HG03139 (cell line): ENCODE results near the gene LRRC4B.

ENCODE experiments used
- ATAC-seq: cut with Tn5 transposase; IDR thresholded peaks from one replicate; pipeline ENCODE4 v1.9.1; 2021; ENCODE audit not compliant: unreplicated experiment

Gene LRRC4B

DNA sequence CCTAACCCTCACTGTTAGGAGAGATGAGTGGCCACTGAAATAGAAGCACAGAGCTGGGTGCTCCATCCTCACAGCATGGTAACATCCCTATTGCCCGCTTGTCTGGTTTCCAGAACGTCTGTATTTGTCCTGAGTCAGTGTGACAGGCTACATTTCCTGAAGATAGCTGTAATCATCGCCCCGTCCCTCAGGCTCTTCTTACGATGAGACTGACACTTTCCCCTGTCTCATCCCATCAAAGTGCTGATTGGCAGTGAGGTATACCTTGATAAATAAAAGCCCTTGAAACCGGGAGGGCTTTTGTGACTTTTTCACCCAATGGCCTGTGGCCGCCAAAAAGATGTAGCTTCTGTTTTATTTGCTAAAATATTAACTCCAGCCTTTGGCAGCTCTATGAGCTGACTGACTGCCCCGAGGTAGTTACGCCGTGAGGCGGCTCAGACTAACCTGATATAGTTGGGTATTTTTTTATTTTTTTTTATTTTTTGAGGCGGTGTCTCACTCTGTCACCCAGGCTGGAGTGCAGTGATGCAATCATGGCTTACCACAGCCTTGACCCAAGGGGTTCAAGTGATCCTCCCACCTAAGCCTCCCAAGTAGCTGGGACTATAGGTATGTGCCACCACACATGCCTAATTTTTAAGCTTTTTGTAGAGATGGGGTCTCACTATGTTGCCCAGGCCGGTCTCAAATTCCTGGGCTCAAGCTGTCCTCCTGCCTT is 5.7 kb upstream of the LRRC4B start:
- ATAC-seq = no peak

DNA sequence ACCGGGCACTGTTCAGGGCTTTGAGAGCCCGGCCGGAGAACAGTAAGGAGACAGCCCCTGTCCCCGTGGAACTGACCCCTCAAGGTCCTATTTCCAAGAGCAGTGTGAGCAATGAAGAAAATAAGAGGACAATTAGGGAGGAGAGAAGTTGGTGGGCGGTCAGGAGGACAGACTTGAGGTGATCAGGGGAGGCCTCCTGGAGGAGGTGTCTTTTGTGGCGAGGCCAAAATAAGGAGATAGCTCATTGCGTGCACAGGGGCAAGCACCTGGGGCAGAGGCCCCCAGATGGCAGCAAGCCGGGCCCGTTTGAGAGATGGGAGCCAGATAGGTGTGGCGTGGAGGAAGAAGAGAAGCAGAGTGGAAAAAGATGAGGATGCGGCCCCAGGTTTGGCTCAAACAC is 2.8 kb upstream of the LRRC4B start:
- no peak for ATAC-seq

DNA sequence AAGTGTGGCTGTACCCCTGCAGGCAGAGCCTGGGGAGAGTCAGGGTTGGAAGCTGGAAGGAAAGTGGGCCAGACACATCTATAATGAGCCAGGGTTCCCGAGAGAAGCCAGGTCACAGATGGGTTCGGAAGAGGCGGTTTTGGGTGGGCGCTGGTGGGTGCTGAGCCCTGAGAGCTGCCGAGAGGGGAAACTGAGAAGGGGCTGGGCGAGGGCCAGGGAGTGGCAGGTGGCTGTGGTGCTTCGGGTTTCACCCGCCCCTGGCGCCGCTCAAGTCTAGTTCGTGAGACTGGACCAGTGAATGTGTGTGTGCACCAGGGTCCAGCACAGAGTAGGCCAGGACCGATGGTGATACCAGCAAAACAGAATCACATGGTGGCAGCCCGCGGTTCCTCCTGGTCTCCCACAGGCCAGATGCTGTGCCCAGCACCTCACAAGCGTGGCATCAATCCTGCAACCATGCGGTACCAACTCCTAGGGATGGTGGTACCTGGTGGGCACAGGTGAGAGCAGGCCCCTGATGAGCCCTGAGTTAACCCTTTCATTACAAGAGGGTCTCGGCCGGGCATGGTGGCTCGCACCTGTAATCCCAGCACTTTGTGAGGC is 1.8 kb upstream of the LRRC4B start:
- no peak for ATAC-seq

DNA sequence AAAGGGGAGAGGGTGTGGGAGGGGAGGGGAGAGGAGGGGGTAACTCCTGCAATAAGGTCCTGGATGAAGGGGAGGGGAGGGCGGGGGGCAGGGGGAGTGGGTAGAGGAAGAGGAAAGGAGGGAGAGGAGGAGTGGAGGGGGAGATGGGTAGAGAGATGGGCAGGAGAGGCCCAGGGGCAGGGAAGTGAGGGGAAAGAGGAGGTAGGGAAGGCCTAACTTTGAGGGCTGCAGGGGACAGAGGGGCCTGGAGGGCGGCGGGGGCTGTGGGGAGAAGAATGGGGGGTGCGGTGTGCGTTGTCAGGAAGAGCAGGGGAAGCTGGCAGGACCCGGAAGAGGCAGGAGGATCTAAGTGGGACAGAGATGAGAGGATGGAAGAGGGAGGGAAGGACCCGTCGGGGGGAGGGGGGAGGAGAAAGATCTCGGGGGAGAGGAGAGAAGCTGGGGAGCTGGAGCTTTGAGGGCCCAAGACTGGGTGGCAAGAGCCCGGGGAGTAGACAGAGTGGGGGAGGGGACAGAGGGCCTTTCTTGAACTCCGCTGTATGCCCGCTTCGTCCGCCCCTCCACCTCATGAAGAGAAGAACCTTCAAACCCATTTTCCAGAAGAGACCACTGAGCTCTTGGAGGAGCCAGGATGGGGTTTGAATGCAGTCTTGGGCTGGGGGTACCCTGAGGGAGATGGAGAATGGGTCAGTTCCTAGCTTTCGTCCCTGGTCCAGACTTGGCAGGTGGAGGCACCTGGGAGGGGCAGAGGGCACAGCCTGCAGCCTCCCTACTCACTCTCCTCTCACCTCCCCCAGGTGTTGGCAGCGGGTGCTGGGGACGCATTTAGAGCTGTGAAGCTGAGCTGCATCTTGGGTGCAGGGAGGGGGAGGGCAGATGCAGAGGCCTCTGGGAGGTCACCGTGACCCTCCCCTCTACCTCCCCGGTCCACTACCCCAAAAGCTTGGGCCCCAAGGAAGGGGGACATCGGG is 778 bp upstream of the LRRC4B start:
- no peak for ATAC-seq

DNA sequence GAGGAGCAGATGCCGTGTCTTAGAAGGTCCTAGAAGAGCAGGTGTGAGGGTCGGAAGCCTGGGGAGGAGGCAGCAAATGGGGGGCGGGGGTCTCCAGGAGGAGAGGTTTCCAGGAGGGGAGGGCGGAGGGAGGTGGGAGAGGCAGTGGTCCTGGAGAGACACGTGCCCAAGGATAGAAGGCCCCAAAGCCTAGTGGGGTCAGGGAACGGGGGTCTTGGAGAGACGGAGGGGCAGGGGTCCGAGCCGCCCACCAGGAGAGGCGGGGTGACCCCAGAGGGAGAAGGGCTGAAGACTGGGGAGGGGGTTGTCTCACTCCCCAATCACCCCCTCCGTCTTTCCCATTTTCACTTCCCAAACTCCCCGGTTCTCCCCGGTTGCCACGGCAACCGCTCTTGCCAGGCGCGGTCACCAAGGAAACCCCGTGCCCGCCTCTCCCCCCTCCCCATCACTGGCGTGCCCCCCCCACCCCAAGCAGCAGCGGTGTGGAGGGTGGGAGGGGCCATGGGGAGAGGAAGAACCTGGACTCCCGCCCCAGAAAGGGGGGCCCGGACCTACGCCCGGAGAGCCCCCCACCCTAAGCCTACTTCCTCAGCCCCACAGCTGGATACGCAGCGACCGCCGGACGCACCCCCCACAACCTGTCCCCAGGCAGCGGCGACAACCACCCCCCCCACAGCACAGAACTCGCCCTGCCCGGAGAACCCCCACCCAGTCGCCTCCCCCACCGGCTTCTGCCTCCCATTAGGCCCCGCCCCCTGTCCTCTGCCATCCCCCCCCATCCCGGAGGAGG is 988 bp downstream of the LRRC4B start:
- ATAC-seq = no peak

DNA sequence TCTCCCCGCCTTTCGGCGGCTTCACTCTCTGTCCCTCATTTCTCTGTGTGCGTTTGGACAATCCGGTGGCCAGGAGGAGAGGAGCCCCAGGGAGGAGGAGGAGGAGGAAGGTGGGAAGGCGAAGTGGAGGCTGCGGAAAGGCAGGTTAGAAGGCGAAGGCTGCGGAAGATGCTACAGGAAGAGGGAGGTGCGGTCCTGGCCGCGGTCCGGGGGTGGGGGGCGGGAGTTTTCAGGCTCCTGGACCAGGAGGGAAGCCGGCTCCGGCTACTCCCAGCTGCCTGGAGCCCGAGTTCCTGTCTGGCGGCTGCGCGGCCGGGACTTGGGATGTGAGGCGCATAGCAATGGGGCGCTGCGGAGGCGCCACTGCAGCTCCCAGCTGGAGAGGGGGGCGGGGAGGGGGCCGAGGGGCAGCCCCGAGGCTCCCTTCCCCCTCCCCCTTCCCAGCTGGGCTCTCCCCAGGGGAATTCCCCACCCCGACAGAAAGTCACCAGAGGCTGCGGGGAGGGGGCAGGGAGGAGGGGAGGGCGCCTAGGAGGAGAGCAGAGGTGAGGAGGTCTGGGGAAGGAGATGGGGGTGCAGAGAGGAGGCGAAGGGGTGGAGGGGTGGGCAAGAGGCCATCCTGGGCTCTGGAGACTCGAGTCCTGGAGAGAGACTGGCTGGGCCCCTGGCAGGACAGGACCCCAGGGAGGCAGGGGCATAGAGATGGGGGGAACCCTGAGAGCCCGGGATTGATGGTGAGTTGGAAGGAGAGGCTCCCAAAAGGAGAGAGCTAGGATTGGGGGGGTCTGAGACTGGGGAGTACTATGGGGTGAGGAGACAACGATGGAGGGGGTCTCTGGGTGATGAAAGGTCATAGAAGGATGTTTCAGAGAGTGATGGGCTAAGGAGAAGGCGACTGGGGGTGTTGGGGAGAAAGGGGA is 2.0 kb downstream of the LRRC4B start:
- no peak for ATAC-seq

DNA sequence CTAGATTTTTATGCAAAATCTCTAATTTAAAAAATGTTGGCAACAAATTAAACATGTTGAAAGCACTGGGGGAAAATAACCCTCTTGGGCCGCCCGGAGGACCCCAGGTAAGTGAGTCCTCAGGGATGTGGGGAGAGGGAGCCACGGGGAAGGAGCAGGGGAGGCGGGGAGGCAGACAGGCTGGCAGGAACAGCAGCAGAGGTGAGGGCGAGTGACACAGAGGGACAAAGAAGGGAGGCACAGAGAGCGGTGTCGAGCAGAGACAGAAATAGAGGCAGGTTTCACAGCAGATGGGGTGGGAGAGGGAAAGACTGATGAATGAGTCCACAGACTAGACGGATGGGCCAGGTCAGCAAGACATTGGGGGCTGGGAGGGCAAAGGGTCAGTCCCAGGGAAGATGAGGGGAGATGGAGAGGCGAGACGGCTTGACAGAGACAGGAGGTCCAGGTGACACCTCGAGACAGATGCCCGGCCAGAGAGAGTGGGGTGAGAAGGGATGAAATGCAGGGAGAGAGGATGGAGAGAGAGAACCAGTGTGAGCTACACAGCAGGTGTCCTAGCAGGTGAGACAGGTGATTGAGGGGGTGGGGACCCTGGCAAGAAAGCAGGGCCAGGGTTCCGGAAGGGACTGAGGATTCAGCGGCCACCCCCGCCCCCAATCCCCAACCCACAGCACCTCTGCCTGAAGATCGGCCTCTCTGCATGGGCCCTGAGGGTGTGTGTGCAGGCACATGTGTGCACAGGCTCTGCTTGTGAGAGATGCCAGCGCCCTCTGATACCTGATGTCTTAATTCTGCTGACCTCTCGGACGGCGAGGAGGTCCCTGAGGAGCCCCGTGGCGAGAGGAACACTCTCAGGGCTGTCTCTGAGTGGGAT is 3.8 kb downstream of the LRRC4B start:
- no peak for ATAC-seq

DNA sequence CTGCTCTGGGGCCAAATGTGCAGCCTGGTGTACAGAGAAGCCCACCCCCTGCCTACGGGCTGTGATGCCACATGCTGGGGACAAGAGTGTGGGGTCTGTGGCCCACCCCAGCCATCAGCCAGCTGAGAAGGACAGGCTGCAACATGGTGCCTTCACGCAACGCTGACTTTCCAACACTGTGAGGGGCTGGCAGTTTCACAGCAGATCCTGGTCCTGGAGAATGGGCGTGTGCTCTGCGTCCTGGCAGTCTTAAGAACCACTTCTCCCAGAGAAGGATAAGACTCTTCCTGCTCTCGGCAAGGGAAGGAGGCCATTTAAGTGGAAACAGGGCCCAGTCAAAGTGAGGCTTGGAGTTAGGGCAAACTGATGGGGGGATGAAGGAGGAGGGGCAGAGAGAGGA is 4.6 kb downstream of the LRRC4B start:
- ATAC-seq = no peak

DNA sequence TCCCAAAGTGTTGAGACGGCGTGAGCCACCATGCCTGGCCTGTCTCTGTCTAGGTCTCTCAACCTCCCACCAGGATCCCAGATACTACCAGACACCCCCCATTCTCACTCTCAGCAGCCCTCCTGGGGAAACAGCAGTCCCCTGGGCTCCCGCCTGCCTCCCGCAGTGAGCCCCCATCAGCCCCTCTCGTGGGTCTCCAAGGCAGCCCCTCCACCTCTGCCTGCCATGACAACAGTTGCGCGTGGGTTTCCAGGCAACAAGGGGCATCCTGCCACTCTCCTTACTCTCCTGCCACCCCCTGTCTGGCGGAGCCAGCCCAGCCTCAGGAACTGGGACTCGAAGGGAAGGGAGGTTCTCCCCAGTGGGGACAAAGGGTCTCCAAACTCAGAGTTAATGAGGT is 5.2 kb downstream of the LRRC4B start:
- ATAC-seq = no peak

DNA sequence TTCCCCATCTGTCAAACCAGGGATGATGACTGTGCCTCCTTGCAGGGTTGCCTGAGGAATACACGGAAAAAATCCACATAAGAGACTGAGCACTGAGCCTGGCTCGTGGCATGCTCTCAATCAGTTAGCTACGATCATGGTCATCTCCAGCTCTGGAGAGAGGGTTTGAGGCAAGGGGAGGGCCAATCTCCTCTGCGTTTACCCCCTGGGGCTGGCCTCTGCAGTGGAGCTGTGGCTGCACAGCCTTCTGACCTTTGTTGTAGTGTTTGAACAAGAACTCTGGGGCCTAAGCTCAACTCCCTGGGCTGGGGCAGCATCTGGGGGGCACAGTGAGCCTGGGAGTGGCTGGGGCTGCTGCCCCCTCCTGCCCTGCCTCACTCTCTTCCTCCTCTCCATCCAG is 5.9 kb downstream of the LRRC4B start:
- no peak for ATAC-seq

DNA sequence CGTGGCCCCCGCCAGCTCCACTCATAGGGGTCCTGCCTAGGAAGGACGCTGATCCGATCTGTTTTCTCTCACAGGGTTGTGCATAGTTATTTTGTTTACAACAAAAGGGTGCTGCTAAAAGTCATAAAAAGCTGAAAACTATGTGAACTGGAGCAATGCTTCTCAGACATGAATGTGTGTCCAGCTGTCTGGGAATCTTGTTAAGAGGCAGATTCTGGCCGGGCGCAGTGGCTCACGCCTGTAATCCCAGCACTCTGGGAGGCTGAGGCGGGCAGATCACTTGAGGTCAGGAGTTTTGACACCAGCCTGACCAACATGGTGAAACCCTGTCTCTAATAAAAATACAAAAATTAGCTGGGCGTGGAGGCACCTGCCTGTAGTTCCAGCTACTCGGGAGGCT is 8.6 kb downstream of the LRRC4B start:
- no peak for ATAC-seq

DNA sequence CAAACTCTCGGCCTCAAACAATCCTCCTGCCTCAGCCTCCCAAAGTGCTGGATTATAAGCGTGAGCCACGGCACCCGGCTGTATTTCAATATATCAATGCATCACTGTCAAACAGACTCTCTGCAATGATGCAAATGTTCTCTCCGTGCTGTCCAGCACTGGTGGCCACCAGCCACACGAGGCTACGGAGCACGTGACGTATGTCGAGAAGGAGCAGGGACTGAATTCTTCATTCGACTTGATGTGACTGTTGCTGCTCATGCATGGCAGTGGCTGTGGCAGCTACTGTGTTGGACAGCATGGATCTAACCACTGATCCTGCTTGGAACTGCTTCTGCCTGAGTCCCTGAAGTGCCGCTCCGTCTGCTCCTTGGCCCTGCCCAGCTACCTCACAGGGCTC is 9.8 kb downstream of the LRRC4B start:
- no peak for ATAC-seq

DNA sequence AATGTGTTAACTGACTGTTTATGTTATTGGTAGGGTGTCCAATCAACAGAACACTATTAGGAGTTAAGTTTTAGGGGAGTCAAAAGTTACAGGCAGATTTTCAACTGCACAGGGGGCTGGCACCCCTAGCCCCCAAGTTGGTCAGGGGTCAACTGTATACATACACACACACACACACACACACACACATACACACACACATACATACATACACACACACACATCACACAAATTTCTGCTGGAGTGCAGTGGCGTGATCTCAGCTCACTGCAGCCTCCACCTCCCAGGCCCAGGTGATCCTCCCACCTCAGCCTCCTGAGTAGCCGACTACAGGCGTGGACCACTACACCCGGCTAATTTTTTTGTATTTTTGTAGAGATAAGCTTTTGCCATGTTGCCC is 10.2 kb downstream of the LRRC4B start:
- no peak for ATAC-seq

DNA sequence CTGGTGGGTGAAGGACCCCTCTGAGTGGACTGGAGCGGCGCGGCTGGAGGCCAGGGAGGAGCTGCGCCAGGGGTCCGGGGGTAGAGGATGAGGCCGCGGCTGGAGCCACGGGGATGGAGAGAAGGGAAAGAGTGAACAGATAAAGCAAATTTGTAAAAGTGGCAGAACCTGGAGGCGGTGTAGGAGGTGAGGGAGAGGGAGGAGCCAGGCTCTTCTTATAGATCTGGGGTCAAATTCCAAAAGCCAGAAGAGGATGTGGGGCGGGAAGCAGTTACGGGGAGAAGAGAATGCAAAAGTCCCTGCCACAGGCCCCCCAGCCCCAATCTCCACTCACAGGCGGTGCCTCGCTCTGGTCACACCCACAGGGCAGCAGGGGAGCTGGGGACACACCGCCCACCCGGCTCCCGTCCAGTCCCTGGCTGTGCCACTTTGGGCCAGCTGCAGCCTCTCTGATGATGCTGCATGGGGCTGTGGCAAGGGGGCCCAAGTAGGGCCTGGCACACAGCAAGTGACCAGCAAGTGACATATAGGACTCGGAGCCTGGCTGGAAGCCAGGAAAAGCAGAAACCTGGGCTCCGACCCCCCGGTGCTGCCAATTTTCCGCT is 11.1 kb downstream of the LRRC4B start:
- ATAC-seq = no peak

DNA sequence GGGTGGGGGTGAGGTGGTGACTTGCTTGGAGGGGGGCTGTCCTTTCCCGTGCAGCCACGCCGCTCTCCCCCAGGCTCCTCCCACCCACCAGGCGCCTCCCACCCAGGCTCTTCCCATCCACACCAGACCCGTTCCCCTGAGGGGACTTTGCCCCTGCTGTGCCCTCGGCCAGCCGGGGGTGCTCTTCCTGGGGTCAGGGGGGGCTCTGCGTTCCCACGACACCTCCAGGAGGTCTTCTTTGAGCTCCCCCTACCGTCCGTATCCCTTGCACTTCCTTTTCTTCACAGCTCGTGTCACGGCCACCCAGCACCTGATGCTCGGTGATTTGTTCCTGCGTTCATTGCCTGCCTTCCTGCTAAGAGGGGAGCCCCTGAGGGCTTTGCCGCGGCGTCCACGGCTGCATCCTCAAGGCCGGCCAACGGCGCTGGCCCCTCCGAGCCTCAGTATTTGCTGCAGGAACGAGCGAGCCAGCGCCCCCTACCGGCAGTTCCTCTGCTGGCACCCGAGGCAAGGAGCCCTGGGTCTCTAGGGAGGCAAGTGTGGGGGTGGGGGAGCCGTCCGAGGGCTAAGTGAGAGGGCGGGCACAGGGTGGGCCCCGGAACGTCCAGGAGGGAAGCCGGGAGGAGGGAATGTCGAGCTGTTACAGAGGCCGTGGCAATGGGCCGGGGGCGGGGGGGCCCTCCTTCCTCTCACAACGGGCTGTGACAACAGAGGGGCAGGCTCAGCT is 11.8 kb downstream of the LRRC4B start:
- no peak for ATAC-seq

DNA sequence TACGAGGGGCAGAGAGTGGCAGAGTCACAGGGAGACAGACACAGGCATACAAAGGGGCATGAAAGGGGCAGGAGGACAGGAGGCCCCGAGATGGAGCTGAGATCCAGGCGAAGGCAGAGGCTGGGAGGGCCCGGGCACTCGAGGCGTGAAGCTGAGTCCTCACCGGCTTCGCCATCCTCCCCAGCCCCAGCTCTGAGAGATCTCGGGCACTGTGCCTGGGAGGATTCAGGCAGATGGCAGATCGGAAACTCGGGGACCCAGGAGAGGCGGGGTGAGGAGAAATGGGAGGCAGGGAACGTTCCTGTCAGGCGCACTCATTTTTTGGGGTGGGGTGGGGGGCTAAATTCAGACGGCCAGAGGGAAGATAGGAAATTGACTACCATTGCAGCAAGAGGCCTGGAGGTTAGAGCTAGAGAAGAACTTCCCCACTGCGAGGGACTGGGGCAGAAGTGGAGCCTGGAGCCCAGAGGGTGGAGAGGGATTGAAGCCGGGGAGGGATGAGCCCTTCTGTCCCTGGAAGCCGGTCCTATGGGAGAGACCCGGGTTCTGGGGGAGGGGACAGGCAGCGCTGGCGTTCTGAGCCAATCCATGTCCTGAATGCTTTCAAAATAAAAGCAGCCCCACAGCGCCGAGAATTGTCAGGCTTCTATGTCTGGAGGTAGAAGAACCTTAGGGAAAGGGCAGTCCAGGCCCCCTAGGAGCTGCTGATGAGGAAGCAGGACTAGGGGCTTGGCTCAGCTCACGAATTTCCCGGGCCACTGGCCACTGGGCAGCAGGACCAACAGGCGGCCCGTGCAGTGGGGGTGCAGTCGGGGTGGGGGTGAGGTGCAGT is 12.6 kb downstream of the LRRC4B start:
- ATAC-seq = no peak

DNA sequence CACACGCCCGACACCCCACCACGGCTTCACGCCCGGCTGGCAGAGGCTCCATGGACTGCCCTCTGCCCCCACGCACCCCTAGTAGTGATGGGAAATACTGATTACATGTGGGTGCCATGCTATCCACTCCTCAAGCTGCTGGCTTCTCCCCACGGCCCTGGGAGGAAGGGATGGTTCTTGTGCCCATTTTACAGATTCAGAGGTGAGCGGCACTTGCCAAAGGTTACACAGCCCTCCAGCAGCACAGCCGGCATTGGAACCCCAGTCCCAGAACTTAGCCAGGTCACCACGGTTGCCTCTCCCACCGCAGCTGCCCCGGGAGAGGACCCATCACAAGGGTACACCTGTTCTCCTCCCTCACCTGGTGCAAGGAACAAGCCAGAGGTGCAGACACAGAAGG is 13.2 kb downstream of the LRRC4B start:
- no peak for ATAC-seq
